Uterus (tissue), 2 donors: ENCODE data around the gene AQP1.

ENCODE experiments used
- POLR2A ChIP-seq, 2 donors: fragments of 450-650 bp; IDR thresholded peaks; one replicate each; pipeline ENCODE4 v1.6.1; 2016; ENCODE audit warnings: antibody characterized with exemption in 2 of 2, mild to moderate bottlenecking in 1 of 2, moderate library complexity in 1 of 2
- TF ChIP-seq, protein P1 (sequence below), 4 experiments: fragments of 200-600 bp in 2 of 4; fragments of 450-650 bp in 2 of 4; sonication (generic) in 2 of 4; IDR thresholded peaks; one replicate each; pipeline ENCODE4 v1.5.1; 2016 to 2019; ENCODE audit warnings: antibody characterized with exemption in 4 of 4, mild to moderate bottlenecking in 2 of 4, moderate library complexity in 1 of 4

DNA sequence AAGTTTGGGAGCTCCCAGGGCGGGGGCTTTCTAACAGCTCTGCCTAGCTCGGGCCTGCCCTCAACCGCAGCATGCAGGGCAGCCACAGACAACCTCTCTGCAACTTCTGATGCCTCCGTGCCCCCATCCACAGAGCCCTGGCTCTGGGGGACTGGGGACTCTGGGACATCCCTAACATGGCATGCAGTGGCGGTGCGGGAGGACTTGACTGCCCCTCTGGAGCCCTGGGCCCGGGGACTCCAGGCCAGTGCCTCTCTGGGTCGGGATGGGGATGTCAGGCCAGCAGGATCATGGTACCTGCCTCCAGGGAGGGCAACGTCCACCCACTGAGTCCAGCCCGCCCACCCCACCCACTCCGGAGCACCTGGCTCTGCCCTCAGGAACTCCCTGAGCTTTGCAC lies 520 bp upstream of the AQP1 start:
- TF ChIP-seq, protein P1, sequence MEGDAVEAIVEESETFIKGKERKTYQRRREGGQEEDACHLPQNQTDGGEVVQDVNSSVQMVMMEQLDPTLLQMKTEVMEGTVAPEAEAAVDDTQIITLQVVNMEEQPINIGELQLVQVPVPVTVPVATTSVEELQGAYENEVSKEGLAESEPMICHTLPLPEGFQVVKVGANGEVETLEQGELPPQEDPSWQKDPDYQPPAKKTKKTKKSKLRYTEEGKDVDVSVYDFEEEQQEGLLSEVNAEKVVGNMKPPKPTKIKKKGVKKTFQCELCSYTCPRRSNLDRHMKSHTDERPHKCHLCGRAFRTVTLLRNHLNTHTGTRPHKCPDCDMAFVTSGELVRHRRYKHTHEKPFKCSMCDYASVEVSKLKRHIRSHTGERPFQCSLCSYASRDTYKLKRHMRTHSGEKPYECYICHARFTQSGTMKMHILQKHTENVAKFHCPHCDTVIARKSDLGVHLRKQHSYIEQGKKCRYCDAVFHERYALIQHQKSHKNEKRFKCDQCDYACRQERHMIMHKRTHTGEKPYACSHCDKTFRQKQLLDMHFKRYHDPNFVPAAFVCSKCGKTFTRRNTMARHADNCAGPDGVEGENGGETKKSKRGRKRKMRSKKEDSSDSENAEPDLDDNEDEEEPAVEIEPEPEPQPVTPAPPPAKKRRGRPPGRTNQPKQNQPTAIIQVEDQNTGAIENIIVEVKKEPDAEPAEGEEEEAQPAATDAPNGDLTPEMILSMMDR (IDR thresholded peaks at IDR 0.05): no peak
- no peak for TF ChIP-seq POLR2A (IDR thresholded peaks at IDR 0.05)
